Caco-2 (cell line): ENCODE results near the gene LARGE2. TPM values are rescaled to one million over a fixed set of nuclear protein-coding genes. Genes with fewer than 3 reads are reported as not detected.

Experiments used
- BruUV-seq: library from RNA; stranded (reverse); fragments of 400-500 nt; replicated peaks from 2 replicates; lab custom pipeline; 2021; lab: Mats Ljungman, UMichigan
- CTCF ChIA-PET: fragments of 300-600 bp; sonication (Branson Sonifier 250); formaldehyde crosslinking; loops from one replicate; lab custom pipeline; 2022; ENCODE audit warnings: antibody characterized with exemption; lab: Charles Lee
- POLR2A ChIA-PET: fragments of 300-600 bp; sonication (Branson Sonifier 250); formaldehyde crosslinking; loops from one replicate; lab custom pipeline; 2022; ENCODE audit warnings: antibody characterized with exemption; lab: Charles Lee
- DNase-seq, 2 experiments: peaks; one replicate each; pipeline versions ENCODE4 v3.0.0 to v3.0.0-alpha.2; 2020 to 2022
- H3K27me3 ChIP-seq: replicated peaks from 2 replicates; pipeline ENCODE4 v1.6.0; 2011; ENCODE audit warnings: low read length; ENCODE audit not compliant: control insufficient read depth, insufficient read depth
- H3K36me3 ChIP-seq: 2 replicates; pipeline ENCODE4 v1.5.1; 2011; ENCODE audit warnings: low read length; ENCODE audit not compliant: control insufficient read depth, insufficient read depth
- H3K4me1 ChIP-seq: fragments of 250-450 bp; sonication (Bioruptor Pico); 2 replicates; pipeline ENCODE4 v1.5.1; 2020; ENCODE audit warnings: mild to moderate bottlenecking
- H3K4me3 ChIP-seq: 2 replicates; pipeline ENCODE4 v1.5.1; 2011; ENCODE audit warnings: low read depth, mild to moderate bottlenecking, control low read depth, low read length
- H3K9me3 ChIP-seq: fragments of 250-450 bp; sonication (Bioruptor Pico); 2 replicates; pipeline ENCODE4 v1.5.1; 2020; ENCODE audit warnings: mild to moderate bottlenecking, moderate library complexity
- H3K27ac Mint-ChIP-seq: one replicate; pipeline ENCODE4 v1.8.0; 2022; ENCODE audit warnings: mixed read lengths; ENCODE audit not compliant: unreplicated experiment
- H3K27me3 Mint-ChIP-seq: one replicate; pipeline ENCODE4 v1.8.0; 2022; ENCODE audit warnings: mixed read lengths; ENCODE audit not compliant: insufficient read depth, unreplicated experiment
- H3K36me3 Mint-ChIP-seq: one replicate; pipeline ENCODE4 v1.8.0; 2022; ENCODE audit warnings: mild to moderate bottlenecking, mixed read lengths; ENCODE audit not compliant: insufficient read depth, unreplicated experiment
- H3K4me1 Mint-ChIP-seq: one replicate; pipeline ENCODE4 v1.8.0; 2022; ENCODE audit warnings: low read depth, mixed read lengths; ENCODE audit not compliant: unreplicated experiment
- H3K4me3 Mint-ChIP-seq: one replicate; pipeline ENCODE4 v1.8.0; 2022; ENCODE audit warnings: mild to moderate bottlenecking, moderate library complexity, mixed read lengths; ENCODE audit not compliant: unreplicated experiment
- H3K9me3 Mint-ChIP-seq: one replicate; pipeline ENCODE4 v1.8.0; 2022; ENCODE audit warnings: mixed read lengths; ENCODE audit not compliant: unreplicated experiment
- CTCF ChIP-seq, 2 experiments: fragments of 200-600 bp in 1 of 2; IDR thresholded peaks; 1 replicate in 1 of 2; 2 replicates in 1 of 2; pipeline versions ENCODE4 v1.5.1 to v1.8.0; 2011 to 2022; ENCODE audit warnings: antibody characterized with exemption in 1 of 2, control low read depth in 1 of 2, inconsistent platforms in 1 of 2, low read depth in 1 of 2, low read length in 1 of 2, mild to moderate bottlenecking in 1 of 2, moderate library complexity in 1 of 2; ENCODE audit not compliant: insufficient read depth in 1 of 2, severe bottlenecking in 1 of 2, unreplicated experiment in 1 of 2
- intact Hi-C: fragments of 100-400 bp; cut with micrococcal nuclease; formaldehyde crosslinking; loops from one replicate; pipeline ENCODE4 v1.10.0; 2022; ENCODE audit not compliant: unreplicated experiment
- total RNA-seq: library from RNA; stranded (reverse); gene quantifications from 2 replicates; pipeline ENCODE4 v1.2.3, GENCODE V29; 2022

Gene LARGE2
- total RNA-seq, 1 experiment from 2014 or later: 67.4 TPM

DNA sequence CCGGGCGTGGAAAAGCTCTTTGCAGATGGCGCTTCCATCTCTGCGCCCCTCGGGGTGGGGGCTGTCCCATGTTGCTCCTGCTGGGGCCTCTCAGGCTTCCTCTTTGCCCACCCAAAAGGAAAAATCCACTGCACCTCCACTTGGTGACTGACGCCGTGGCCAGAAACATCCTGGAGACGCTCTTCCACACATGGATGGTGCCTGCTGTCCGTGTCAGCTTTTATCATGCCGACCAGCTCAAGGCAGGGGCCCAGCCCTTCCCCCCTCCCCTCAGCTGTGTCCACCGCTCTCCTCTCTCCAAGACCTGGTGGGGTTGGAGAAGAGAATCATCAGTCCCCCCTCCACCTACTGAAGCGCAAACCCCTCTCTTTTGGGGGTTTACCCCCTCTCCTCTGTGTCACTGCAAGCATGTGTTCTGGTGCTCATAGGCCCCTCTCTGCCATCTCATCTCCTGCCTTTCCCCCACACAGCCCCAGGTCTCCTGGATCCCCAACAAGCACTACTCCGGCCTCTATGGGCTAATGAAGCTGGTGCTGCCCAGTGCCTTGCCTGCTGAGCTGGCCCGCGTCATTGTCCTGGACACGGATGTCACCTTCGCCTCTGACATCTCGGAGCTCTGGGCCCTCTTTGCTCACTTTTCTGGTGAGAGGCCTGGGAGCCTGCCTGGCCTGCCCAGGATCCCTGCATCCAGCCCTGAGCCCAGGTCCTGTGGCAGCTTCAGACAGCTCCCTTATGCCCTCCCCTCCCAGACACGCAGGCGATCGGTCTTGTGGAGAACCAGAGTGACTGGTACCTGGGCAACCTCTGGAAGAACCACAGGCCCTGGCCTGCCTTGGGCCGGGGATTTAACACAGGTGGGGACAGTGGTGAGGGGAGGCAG is 1.8 kb downstream of the LARGE2 start:
- H3K27ac Mint-ChIP-seq: peak overlapping the region; percentile 46
- Histone ChIP-seq H3K9me3 (no peaks in the 10 kb centered on the region), H3K4me1 (peaks cover 12% of the 10 kb centered on the region), H3K4me3 (no peak overlapping the region), H3K27me3 (no peaks in the 10 kb centered on the region), H3K36me3 (no peaks in the 10 kb centered on the region; the same call in none of the 2 replicates)
- peaks cover 46% of the 10 kb centered on the region for H3K36me3 Mint-ChIP-seq
- intact Hi-C loops: no loop called here
- H3K4me3 Mint-ChIP-seq: peak overlapping the region; percentile 79
- H3K4me1 Mint-ChIP-seq: peaks cover 14% of the 10 kb centered on the region
- TF ChIP-seq CTCF (IDR thresholded peaks at IDR 0.05; ENCODE audit: insufficient read depth in 1 of 2, low read depth in 1 of 2, low read length in 1 of 2, severe bottlenecking in 1 of 2, unreplicated experiment in 1 of 2): no peak
- ChIA-PET POLR2A (interaction anchor here (0.5 to 0.6 kb wide), 2 partner anchors 59 to 61 kb away, joined by 3 read pairs; no protein-coding TSS in a partner anchor), CTCF (interaction anchor here (2.5 kb wide), 1 partner anchor 82 kb away, joined by 22 read pairs; no protein-coding TSS in a partner anchor)
- TSS peak; percentile 33 for BruUV-seq
- peak in 1 of 2 experiments; percentile 32 for DNase-seq
- H3K27me3 Mint-ChIP-seq: no peaks in the 10 kb centered on the region
- no peaks in the 10 kb centered on the region for H3K9me3 Mint-ChIP-seq

GRCh38 chr11:45924927-45925326 is 2.5 kb downstream of the LARGE2 start:
- intact Hi-C loops: no loop called here
- no peak for DNase-seq
- Mint-ChIP-seq H3K9me3 (no peaks in the 10 kb centered on the region), H3K4me3 (peak overlapping the region; percentile 79), H3K27me3 (no peaks in the 10 kb centered on the region), H3K4me1 (peaks cover 14% of the 10 kb centered on the region), H3K27ac (peak overlapping the region; percentile 46), H3K36me3 (peaks cover 49% of the 10 kb centered on the region)
- ChIA-PET POLR2A (no interaction called here), CTCF (no interaction called here)
- no peaks in the 10 kb centered on the region; the same call in none of the 2 replicates for H3K36me3 ChIP-seq
- no peak for TF ChIP-seq CTCF (IDR thresholded peaks at IDR 0.05; ENCODE audit: insufficient read depth in 1 of 2, low read depth in 1 of 2, low read length in 1 of 2, severe bottlenecking in 1 of 2, unreplicated experiment in 1 of 2)
- peaks cover 12% of the 10 kb centered on the region for H3K4me1 ChIP-seq
- no peak overlapping the region for H3K4me3 ChIP-seq
- H3K27me3 ChIP-seq: no peaks in the 10 kb centered on the region
- no peaks in the 10 kb centered on the region for H3K9me3 ChIP-seq
- BruUV-seq: no TSS peak

DNA sequence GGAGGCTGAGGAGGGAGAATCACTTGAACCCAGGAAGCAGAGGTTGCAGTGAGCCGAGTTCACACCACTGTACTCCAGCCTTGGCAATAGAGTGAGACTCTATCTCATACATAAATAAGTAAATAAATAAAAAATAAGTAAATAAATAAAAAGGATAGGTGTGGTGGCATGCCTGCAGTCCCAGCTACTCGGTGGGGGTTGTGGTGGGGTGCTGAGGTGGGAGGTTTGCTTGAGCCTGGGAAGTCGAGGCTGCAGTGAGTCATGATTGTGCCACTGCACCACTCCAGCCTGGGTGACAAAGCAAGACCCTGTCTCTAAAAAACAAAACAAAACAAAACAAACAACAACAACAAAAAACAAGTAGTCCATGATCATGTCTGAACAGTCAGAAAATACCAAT is 3.1 kb downstream of the LARGE2 start:
- Histone ChIP-seq H3K4me3 (no peak overlapping the region), H3K9me3 (no peaks in the 10 kb centered on the region), H3K27me3 (no peaks in the 10 kb centered on the region), H3K36me3 (no peaks in the 10 kb centered on the region; the same call in none of the 2 replicates), H3K4me1 (peaks cover 16% of the 10 kb centered on the region)
- Mint-ChIP-seq H3K27ac (no peak overlapping the region), H3K27me3 (no peaks in the 10 kb centered on the region), H3K4me3 (peak overlapping the region; percentile 13), H3K36me3 (peaks cover 54% of the 10 kb centered on the region), H3K9me3 (no peaks in the 10 kb centered on the region), H3K4me1 (peaks cover 14% of the 10 kb centered on the region)
- POLR2A ChIA-PET: no interaction called here
- CTCF ChIA-PET: no interaction called here
- TF ChIP-seq CTCF (IDR thresholded peaks at IDR 0.05; ENCODE audit: insufficient read depth in 1 of 2, low read depth in 1 of 2, low read length in 1 of 2, severe bottlenecking in 1 of 2, unreplicated experiment in 1 of 2): no peak
- BruUV-seq: no TSS peak
- intact Hi-C loops: no loop called here
- DNase-seq: no peak
